ENCODE results near the gene NDST1.

The NDST1 gene

GRCh38 chr5:150570333-150570732 is 62.4 kb downstream of the NDST1 start:
- no peak for DNase-seq (ENCODE audit: low read depth, low spot score)

- DNase-seq (ENCODE audit: low read depth, low spot score) = no peak
Measured at GRCh38 chr5:150571836-150572235, 63.9 kb downstream of the NDST1 start.

- DNase-seq (ENCODE audit: low read depth, low spot score) = no peak
Measured at GRCh38 chr5:150573216-150573615, 65.3 kb downstream of the NDST1 start.

GRCh38 chr5:150573867-150574817 is 66.2 kb downstream of the NDST1 start:
- DNase-seq (ENCODE audit: low read depth, low spot score) = no peak

GRCh38 chr5:150574818-150575547 is 67.1 kb downstream of the NDST1 start:
- DNase-seq (ENCODE audit: low read depth, low spot score) = no peak

GRCh38 chr5:150575745-150576448 is 68.0 kb downstream of the NDST1 start:
- DNase-seq (ENCODE audit: low read depth, low spot score) = no peak

GRCh38 chr5:150576449-150576949 is 68.6 kb downstream of the NDST1 start:
- no peak for DNase-seq (ENCODE audit: low read depth, low spot score)

GRCh38 chr5:150577378-150578139 is 69.6 kb downstream of the NDST1 start:
- DNase-seq (ENCODE audit: low read depth, low spot score) = no peak

GRCh38 chr5:150578781-150579461 is 71.0 kb downstream of the NDST1 start:
- no peak for DNase-seq (ENCODE audit: low read depth, low spot score)

GRCh38 chr5:150579462-150580400 is 71.8 kb downstream of the NDST1 start:
- DNase-seq (ENCODE audit: low read depth, low spot score) = no peak

GRCh38 chr5:150580917-150581316 is 73.0 kb downstream of the NDST1 start:
- DNase-seq (ENCODE audit: low read depth, low spot score) = no peak

- no peak for DNase-seq (ENCODE audit: low read depth, low spot score)
Measured at GRCh38 chr5:150582241-150583109, 74.5 kb downstream of the NDST1 start.

- no peak for DNase-seq (ENCODE audit: low read depth, low spot score)
Measured at GRCh38 chr5:150583541-150584225, 75.8 kb downstream of the NDST1 start.

- no peak for DNase-seq (ENCODE audit: low read depth, low spot score)
Measured at GRCh38 chr5:150584556-150585335, 76.8 kb downstream of the NDST1 start.

- no peak for DNase-seq (ENCODE audit: low read depth, low spot score)
Measured at GRCh38 chr5:150585781-150586341, 77.9 kb downstream of the NDST1 start.

- DNase-seq (ENCODE audit: low read depth, low spot score) = no peak
Measured at GRCh38 chr5:150587016-150587415, 79.1 kb downstream of the NDST1 start.

Measured in brain pericyte (primary cell).